ENCODE data around the gene PIEZO2. TPM values are rescaled to one million over a fixed set of nuclear protein-coding genes. Genes with fewer than 3 reads are reported as not detected.

PIEZO2 gene
- total RNA-seq, 1 experiment from 2014 or later = 0.11 TPM

- DNase-seq = no peak
- H3K4me1 ChIP-seq = no peaks in the 10 kb centered on the region; the same call in 1 of the 2 replicates
- Mint-ChIP-seq H3K4me1 (ENCODE audit: low read depth, unreplicated experiment) (no peaks in the 10 kb centered on the region), H3K4me3 (ENCODE audit: unreplicated experiment) (no peak overlapping the region), H3K27me3 (ENCODE audit: insufficient read depth, unreplicated experiment) (no peaks in the 10 kb centered on the region), H3K36me3 (ENCODE audit: insufficient read depth, unreplicated experiment) (no peaks in the 10 kb centered on the region), H3K27ac (ENCODE audit: unreplicated experiment) (no peak overlapping the region), H3K9me3 (ENCODE audit: unreplicated experiment) (no peaks in the 10 kb centered on the region)
- TF ChIP-seq CTCF (IDR thresholded peaks at IDR 0.05; ENCODE audit: insufficient read depth in 1 of 2, low read depth in 1 of 2, low read length in 1 of 2, severe bottlenecking in 1 of 2, unreplicated experiment in 1 of 2) = no peak
- intact Hi-C loops (cut with micrococcal nuclease; ENCODE audit: unreplicated experiment) = no loop called here
- ChIA-PET POLR2A (no interaction called here), CTCF (no interaction called here)
- no TSS peak for BruUV-seq (replicated peaks)
- H3K27me3 ChIP-seq (replicated peaks; ENCODE audit: control insufficient read depth, insufficient read depth, low read length) = no peaks in the 10 kb centered on the region
- no peak overlapping the region for H3K4me3 ChIP-seq (ENCODE audit: low read depth, low read length)
- no peaks in the 10 kb centered on the region for H3K9me3 ChIP-seq
- no peaks in the 10 kb centered on the region for H3K36me3 ChIP-seq (ENCODE audit: control insufficient read depth, insufficient read depth, low read length)
Observed at GRCh38 chr18:11047817-11048216, 101.6 kb downstream of the PIEZO2 start.

GRCh38 chr18:11047156-11047555, 102.2 kb downstream of the PIEZO2 start:
- Histone ChIP-seq H3K27me3 (replicated peaks; ENCODE audit: control insufficient read depth, insufficient read depth, low read length) (no peaks in the 10 kb centered on the region), H3K4me3 (ENCODE audit: low read depth, low read length) (no peak overlapping the region), H3K36me3 (ENCODE audit: control insufficient read depth, insufficient read depth, low read length) (no peaks in the 10 kb centered on the region), H3K4me1 (no peaks in the 10 kb centered on the region; the same call in 1 of the 2 replicates), H3K9me3 (no peaks in the 10 kb centered on the region)
- no peak for TF ChIP-seq CTCF (IDR thresholded peaks at IDR 0.05; ENCODE audit: insufficient read depth in 1 of 2, low read depth in 1 of 2, low read length in 1 of 2, severe bottlenecking in 1 of 2, unreplicated experiment in 1 of 2)
- Mint-ChIP-seq H3K4me1 (ENCODE audit: low read depth, unreplicated experiment) (no peaks in the 10 kb centered on the region), H3K27me3 (ENCODE audit: insufficient read depth, unreplicated experiment) (no peaks in the 10 kb centered on the region), H3K9me3 (ENCODE audit: unreplicated experiment) (no peaks in the 10 kb centered on the region), H3K4me3 (ENCODE audit: unreplicated experiment) (no peak overlapping the region), H3K36me3 (ENCODE audit: insufficient read depth, unreplicated experiment) (no peaks in the 10 kb centered on the region), H3K27ac (ENCODE audit: unreplicated experiment) (no peak overlapping the region)
- POLR2A ChIA-PET = no interaction called here
- CTCF ChIA-PET = no interaction called here
- no peak for DNase-seq
- BruUV-seq (replicated peaks) = no TSS peak
- intact Hi-C loops (cut with micrococcal nuclease; ENCODE audit: unreplicated experiment) = no loop called here

GRCh38 chr18:11046140-11046539, 103.2 kb downstream of the PIEZO2 start:
- Histone ChIP-seq H3K4me3 (ENCODE audit: low read depth, low read length) (no peak overlapping the region), H3K9me3 (no peaks in the 10 kb centered on the region), H3K4me1 (no peaks in the 10 kb centered on the region; the same call in 1 of the 2 replicates), H3K36me3 (ENCODE audit: control insufficient read depth, insufficient read depth, low read length) (no peaks in the 10 kb centered on the region), H3K27me3 (replicated peaks; ENCODE audit: control insufficient read depth, insufficient read depth, low read length) (no peaks in the 10 kb centered on the region)
- Mint-ChIP-seq H3K4me1 (ENCODE audit: low read depth, unreplicated experiment) (no peaks in the 10 kb centered on the region), H3K27ac (ENCODE audit: unreplicated experiment) (no peak overlapping the region), H3K9me3 (ENCODE audit: unreplicated experiment) (no peaks in the 10 kb centered on the region), H3K36me3 (ENCODE audit: insufficient read depth, unreplicated experiment) (no peaks in the 10 kb centered on the region), H3K4me3 (ENCODE audit: unreplicated experiment) (no peak overlapping the region), H3K27me3 (ENCODE audit: insufficient read depth, unreplicated experiment) (no peaks in the 10 kb centered on the region)
- ChIA-PET POLR2A (no interaction called here), CTCF (no interaction called here)
- no peak for DNase-seq
- no peak for TF ChIP-seq CTCF (IDR thresholded peaks at IDR 0.05; ENCODE audit: insufficient read depth in 1 of 2, low read depth in 1 of 2, low read length in 1 of 2, severe bottlenecking in 1 of 2, unreplicated experiment in 1 of 2)
- BruUV-seq (replicated peaks) = no TSS peak
- intact Hi-C loops (cut with micrococcal nuclease; ENCODE audit: unreplicated experiment) = no loop called here
